GM23338 (cell line): ENCODE measurements around the gene CAMTA1. TPM values are rescaled to one million over a fixed set of nuclear protein-coding genes. Genes with fewer than 3 reads are reported as not detected.

Experiments used
- ATAC-seq: fragments of 200-7000 bp; cut with Tn5 transposase; 3 replicates; pipeline ENCODE4 v1.9.1; 2020
- DNase-seq: peaks from one replicate; pipeline ENCODE4 v3.0.0-alpha.2; 2015; ENCODE audit warnings: low spot score
- H2AFZ ChIP-seq: fragments of 200-600 bp; sonication (generic); 2 replicates; pipeline ENCODE4 v1.8.0; 2016; ENCODE audit warnings: antibody characterized with exemption, mild to moderate bottlenecking, moderate library complexity
- H3F3A ChIP-seq: fragments of 200-600 bp; sonication (generic); replicated peaks from 2 replicates; pipeline ENCODE4 v1.8.0; 2017; ENCODE audit warnings: antibody characterized with exemption, mixed run types, low read depth
- H3K27ac ChIP-seq: fragments of 200-600 bp; sonication (generic); 2 replicates; pipeline ENCODE4 v1.6.1; 2016; ENCODE audit warnings: low read depth
- H3K27me3 ChIP-seq: fragments of 200-600 bp; sonication (generic); 2 replicates; pipeline ENCODE4 v1.8.0; 2016; ENCODE audit warnings: mild to moderate bottlenecking, mixed run types, moderate library complexity; ENCODE audit not compliant: insufficient read depth
- H3K36me3 ChIP-seq: fragments of 200-600 bp; sonication (generic); 2 replicates; pipeline ENCODE4 v1.8.0; 2016; ENCODE audit warnings: mild to moderate bottlenecking; ENCODE audit not compliant: insufficient read depth
- H3K4me1 ChIP-seq: fragments of 200-600 bp; sonication (generic); 2 replicates; pipeline ENCODE4 v1.8.0; 2016; ENCODE audit warnings: mild to moderate bottlenecking, moderate library complexity; ENCODE audit not compliant: insufficient read depth
- H3K4me2 ChIP-seq: fragments of 200-600 bp; sonication (generic); 2 replicates; pipeline ENCODE4 v1.7.1; 2017; ENCODE audit warnings: mixed run types
- H3K4me3 ChIP-seq: fragments of 200-600 bp; sonication (generic); 2 replicates; pipeline ENCODE4 v1.6.1; 2016; ENCODE audit warnings: mixed run types
- H3K79me2 ChIP-seq: fragments of 200-600 bp; sonication (generic); replicated peaks from 2 replicates; pipeline ENCODE4 v1.8.0; 2017; ENCODE audit warnings: mild to moderate bottlenecking; ENCODE audit not compliant: insufficient read depth
- H3K9me2 ChIP-seq: fragments of 200-600 bp; sonication (generic); 2 replicates; pipeline ENCODE4 v1.8.0; 2017; ENCODE audit not compliant: insufficient read depth
- H4K20me1 ChIP-seq: fragments of 200-600 bp; sonication (generic); replicated peaks from 2 replicates; pipeline ENCODE4 v1.8.0; 2017; ENCODE audit warnings: mild to moderate bottlenecking; ENCODE audit not compliant: insufficient read depth
- H3K27ac Mint-ChIP-seq: 2 replicates; pipeline ENCODE4 v1.8.0; 2020; ENCODE audit warnings: inconsistent platforms, mild to moderate bottlenecking, moderate library complexity, mixed read lengths
- H3K27me3 Mint-ChIP-seq: 3 replicates; pipeline ENCODE4 v1.8.0; 2022; ENCODE audit warnings: low read depth, mild to moderate bottlenecking, moderate library complexity, mixed read lengths, inconsistent platforms; ENCODE audit not compliant: insufficient read depth, poor library complexity
- H3K36me3 Mint-ChIP-seq: 3 replicates; pipeline ENCODE4 v1.8.0; 2021; ENCODE audit warnings: low read depth, mild to moderate bottlenecking, inconsistent platforms, moderate library complexity, mixed read lengths
- H3K4me1 Mint-ChIP-seq: 3 replicates; pipeline ENCODE4 v1.8.0; 2020; ENCODE audit warnings: mild to moderate bottlenecking, inconsistent platforms, mixed read lengths
- H3K4me3 Mint-ChIP-seq: 3 replicates; pipeline ENCODE4 v1.8.0; 2021; ENCODE audit warnings: moderate library complexity, mild to moderate bottlenecking, inconsistent platforms, mixed read lengths
- H3K9me3 Mint-ChIP-seq: 3 replicates; pipeline ENCODE4 v1.8.0; 2020; ENCODE audit warnings: moderate library complexity, mild to moderate bottlenecking, inconsistent platforms, mixed read lengths
- CREB1 ChIP-seq: fragments of 250-450 bp; sonication (Bioruptor Pico); IDR thresholded peaks from 2 replicates; pipeline ENCODE4 v1.5.0; 2020; ENCODE audit warnings: low read depth, mild to moderate bottlenecking, moderate library complexity
- CTCF ChIP-seq, 2 experiments: fragments of 200-600 bp in 1 of 2; sonication (generic) in 1 of 2; conservative IDR thresholded peaks; 2 replicates each; pipeline versions ENCODE4 v1.5.1 to v1.6.1; 2016 to 2017; ENCODE audit warnings: antibody characterized with exemption in 2 of 2, low read depth in 2 of 2, mild to moderate bottlenecking in 2 of 2, moderate library complexity in 1 of 2
- EZH2 ChIP-seq: fragments of 200-600 bp; sonication (generic); IDR thresholded peaks from one replicate; pipeline ENCODE4 v1.8.0; 2017; ENCODE audit warnings: antibody characterized with exemption, mild to moderate bottlenecking, low read depth; ENCODE audit not compliant: unreplicated experiment
- EZH2phosphoT487 ChIP-seq: fragments of 200-600 bp; sonication (generic); IDR thresholded peaks from one replicate; pipeline ENCODE4 v1.8.1; 2018; ENCODE audit warnings: antibody characterized with exemption; ENCODE audit not compliant: unreplicated experiment
- JUNB ChIP-seq: IDR thresholded peaks from one replicate; pipeline ENCODE4 v1.6.1; 2016; ENCODE audit warnings: antibody characterized with exemption; ENCODE audit not compliant: unreplicated experiment
- NANOG ChIP-seq: IDR thresholded peaks from 2 replicates; pipeline ENCODE4 v1.6.1; 2016; ENCODE audit warnings: antibody characterized with exemption, borderline replicate concordance
- POLR2AphosphoS5 ChIP-seq: IDR thresholded peaks from 2 replicates; pipeline ENCODE4 v1.6.1; 2016; ENCODE audit warnings: antibody characterized with exemption, low read depth
- ZNF331 ChIP-seq: fragments of 250-450 bp; sonication (Bioruptor Pico); IDR thresholded peaks from 2 replicates; pipeline ENCODE4 v1.5.0; 2020; ENCODE audit warnings: low read depth, mild to moderate bottlenecking, moderate library complexity
- ZNF462 ChIP-seq: fragments of 250-450 bp; sonication (Bioruptor Pico); IDR thresholded peaks from 2 replicates; pipeline ENCODE4 v1.5.0; 2020; ENCODE audit warnings: mild to moderate bottlenecking, moderate library complexity
- polyA plus RNA-seq: library from polyadenylated mRNA; unstranded; fragments of >200 nt; fragmentation: Nextera tagmentation; extraction: Ambion mirVana; gene quantifications from 2 replicates; pipeline ENCODE4 v1.2.1, GENCODE V29; 2016
- total RNA-seq: library from RNA; depleted of rRNA; stranded (reverse); fragments of >200 nt; shearing (Covaris generic); gene quantifications from 2 replicates; pipeline ENCODE4 v1.2.3, GENCODE V29; 2014

Gene CAMTA1
- total and polyA plus RNA-seq, 2 experiments from 2014 or later: 115 to 519 TPM

- no peak overlapping the region for H3K4me2 ChIP-seq
- Mint-ChIP-seq H3K4me3 (no peak overlapping the region), H3K9me3 (no peaks in the 10 kb centered on the region), H3K27me3 (peaks cover 11% of the 10 kb centered on the region), H3K27ac (no peak overlapping the region), H3K4me1 (peaks cover 3% of the 10 kb centered on the region; the same call in 2 of the 3 replicates), H3K36me3 (no peaks in the 10 kb centered on the region)
- H3K27ac ChIP-seq: no peak overlapping the region
- ATAC-seq (no peak), DNase-seq (no peak)
- TF ChIP-seq EZH2 (no peak), CREB1 (no peak), JUNB (no peak), ZNF462 (no peak), ZNF331 (CRISPR knock-in tag) (no peak), POLR2AphosphoS5 (no peak)
- H2AFZ ChIP-seq: no peak overlapping the region
- no peaks in the 10 kb centered on the region for H3K9me2 ChIP-seq
- H3K79me2 ChIP-seq: no peaks in the 10 kb centered on the region
- H3F3A ChIP-seq: no peaks in the 10 kb centered on the region
- no peaks in the 10 kb centered on the region for H3K27me3 ChIP-seq
- H4K20me1 ChIP-seq: no peaks in the 10 kb centered on the region
- no peaks in the 10 kb centered on the region for H3K36me3 ChIP-seq
- H3K4me3 ChIP-seq: no peak overlapping the region
- H3K4me1 ChIP-seq: no peaks in the 10 kb centered on the region
These were observed 685.8 kb downstream of the CAMTA1 start for GRCh38 chr1:7470904-7471638.

- Histone ChIP-seq H3F3A (no peaks in the 10 kb centered on the region), H2AFZ (no peak overlapping the region), H3K4me2 (no peak overlapping the region), H3K4me3 (no peak overlapping the region), H3K36me3 (no peaks in the 10 kb centered on the region), H3K27me3 (no peaks in the 10 kb centered on the region), H3K9me2 (no peaks in the 10 kb centered on the region), H4K20me1 (no peaks in the 10 kb centered on the region), H3K27ac (no peak overlapping the region), H3K4me1 (no peaks in the 10 kb centered on the region), H3K79me2 (no peaks in the 10 kb centered on the region)
- peaks cover 11% of the 10 kb centered on the region for H3K27me3 Mint-ChIP-seq
- H3K4me1 Mint-ChIP-seq: peaks cover 3% of the 10 kb centered on the region; the same call in 2 of the 3 replicates
- no peak overlapping the region for H3K4me3 Mint-ChIP-seq
- no peak overlapping the region for H3K27ac Mint-ChIP-seq
- no peaks in the 10 kb centered on the region for H3K36me3 Mint-ChIP-seq
- no peaks in the 10 kb centered on the region for H3K9me3 Mint-ChIP-seq
- ATAC-seq (no peak), DNase-seq (no peak)
- no peak for TF ChIP-seq NANOG
- no peak for TF ChIP-seq EZH2phosphoT487
- TF ChIP-seq CTCF (conservative IDR thresholded peaks at IDR 0.05; ENCODE audit: low read depth in 2 of 2): no peak
These were observed 686.6 kb downstream of the CAMTA1 start for GRCh38 chr1:7471836-7472235.
